HG03460 (cell line): ENCODE results near the gene LRRC37A.
"Not testable (repeated sequence)": the region's sequence is repeated elsewhere in the genome, so short reads cannot be mapped to it uniquely, and the experiment has no call there.

ENCODE experiments used
- ATAC-seq: cut with Tn5 transposase; IDR thresholded peaks from one replicate; pipeline ENCODE4 v1.9.1; 2021; ENCODE audit not compliant: unreplicated experiment

LRRC37A gene

GRCh38 chr17:46294831-46295230, at the start of gene LRRC37A:
Gene LRRC37A, plus strand, starts transcription at chr17:46295131. Its CDS starts 3 bp downstream, at chr17:46295134.
- not testable (repeated sequence) for ATAC-seq

GRCh38 chr17:46249153-46249552, 45.8 kb upstream of the LRRC37A start:
- ATAC-seq = not testable (repeated sequence)

GRCh38 chr17:46252804-46253203, 42.1 kb upstream of the LRRC37A start:
- not testable (repeated sequence) for ATAC-seq

GRCh38 chr17:46253722-46254121, 41.2 kb upstream of the LRRC37A start:
- not testable (repeated sequence) for ATAC-seq

- not testable (repeated sequence) for ATAC-seq
Observed at GRCh38 chr17:46254215-46254614, 40.7 kb upstream of the LRRC37A start.

GRCh38 chr17:46256369-46256768, 38.6 kb upstream of the LRRC37A start:
- not testable (repeated sequence) for ATAC-seq

- not testable (repeated sequence) for ATAC-seq
Observed at GRCh38 chr17:46259845-46260661, 34.9 kb upstream of the LRRC37A start.

GRCh38 chr17:46262271-46262670, 32.7 kb upstream of the LRRC37A start:
- no peak for ATAC-seq

GRCh38 chr17:46264456-46265198, 30.3 kb upstream of the LRRC37A start:
- ATAC-seq = no peak

GRCh38 chr17:46266063-46266655, 28.8 kb upstream of the LRRC37A start:
- not testable (repeated sequence) for ATAC-seq

- peak; percentile 62 for ATAC-seq
Observed at GRCh38 chr17:46266656-46267544, 28.0 kb upstream of the LRRC37A start.

- no peak for ATAC-seq
Observed at GRCh38 chr17:46270032-46270431, 24.9 kb upstream of the LRRC37A start.

GRCh38 chr17:46273541-46274236, 21.2 kb upstream of the LRRC37A start:
- no peak for ATAC-seq

GRCh38 chr17:46274238-46274637, 20.7 kb upstream of the LRRC37A start:
- no peak for ATAC-seq

- not testable (repeated sequence) for ATAC-seq
Observed at GRCh38 chr17:46276728-46277479, 18.0 kb upstream of the LRRC37A start.

GRCh38 chr17:46281336-46281735, 13.6 kb upstream of the LRRC37A start:
- not testable (repeated sequence) for ATAC-seq

GRCh38 chr17:46282635-46283034, 12.3 kb upstream of the LRRC37A start:
- ATAC-seq = not testable (repeated sequence)

GRCh38 chr17:46284467-46284866, 10.5 kb upstream of the LRRC37A start:
- not testable (repeated sequence) for ATAC-seq

GRCh38 chr17:46285500-46285899, 9.4 kb upstream of the LRRC37A start:
- ATAC-seq = not testable (repeated sequence)
